HL-60 (cell line): ENCODE measurements around the gene ALDH1A2.

Source experiments
- DNase-seq, 2 experiments: peaks; one replicate each; pipeline ENCODE4 v3.0.0-alpha.2; 2010 to 2020; ENCODE audit warnings: low read depth in 1 of 2, low spot score in 1 of 2
- H3K27ac ChIP-seq: fragments of 250-450 bp; sonication (Bioruptor Pico); replicated peaks from 2 replicates; pipeline ENCODE4 v1.5.1; 2020; ENCODE audit warnings: mild to moderate bottlenecking, moderate library complexity
- H3K27me3 ChIP-seq: fragments of 250-450 bp; sonication (Bioruptor Pico); 2 replicates; pipeline ENCODE4 v1.5.1; 2021; ENCODE audit warnings: mild to moderate bottlenecking, moderate library complexity; ENCODE audit not compliant: insufficient read depth, poor library complexity, severe bottlenecking
- H3K4me3 ChIP-seq: replicated peaks from 2 replicates; pipeline ENCODE4 v1.5.1; 2011; ENCODE audit warnings: mild to moderate bottlenecking, control low read depth, low read length; ENCODE audit not compliant: insufficient read depth
- CTCF ChIP-seq: IDR thresholded peaks from one replicate; pipeline ENCODE4 v1.5.1; 2011; ENCODE audit warnings: low read length, control low read depth, inconsistent platforms; ENCODE audit not compliant: insufficient read depth
- GABPA ChIP-seq: IDR thresholded peaks from 2 replicates; pipeline ENCODE4 v1.6.1; 2012; ENCODE audit warnings: low read depth
- POLR2AphosphoS5 ChIP-seq: IDR thresholded peaks from 2 replicates; pipeline ENCODE4 v1.6.1; 2012; ENCODE audit warnings: low read depth
- REST ChIP-seq: IDR thresholded peaks from 2 replicates; pipeline ENCODE4 v1.6.1; 2012; ENCODE audit warnings: low read depth; ENCODE audit not compliant: insufficient replicate concordance
- SPI1 ChIP-seq: IDR thresholded peaks from 2 replicates; pipeline ENCODE4 v1.6.1; 2012; ENCODE audit warnings: low read depth, mild to moderate bottlenecking, borderline replicate concordance

The ALDH1A2 gene

GRCh38 chr15:58058729-58059128 is 6.8 kb downstream of the ALDH1A2 start:
- DNase-seq: no peak
- Histone ChIP-seq H3K27me3 (peaks cover 32% of the 10 kb centered on the region), H3K4me3 (no peak overlapping the region), H3K27ac (no peak overlapping the region)
- TF ChIP-seq CTCF: no peak
- no peak for TF ChIP-seq GABPA
- no peak for TF ChIP-seq REST

- TF ChIP-seq SPI1: peak; percentile 28; the same call in 1 of the 2 replicates
- no peak for TF ChIP-seq POLR2AphosphoS5
- TF ChIP-seq GABPA: no peak
- TF ChIP-seq REST: no peak
- no peak for DNase-seq
- peaks cover 25% of the 10 kb centered on the region for H3K27me3 ChIP-seq
- no peak overlapping the region for H3K27ac ChIP-seq
- H3K4me3 ChIP-seq: no peak overlapping the region
These were observed 7.4 kb downstream of the ALDH1A2 start for GRCh38 chr15:58058073-58058472.

- H3K27me3 ChIP-seq: peaks cover 20% of the 10 kb centered on the region
- no peak for DNase-seq
- TF ChIP-seq REST (no peak), CTCF (no peak), POLR2AphosphoS5 (no peak), GABPA (no peak), SPI1 (no peak)
- no peak overlapping the region for H3K27ac ChIP-seq
- H3K4me3 ChIP-seq: no peak overlapping the region
These were observed 8.0 kb downstream of the ALDH1A2 start for GRCh38 chr15:58057559-58057958.

GRCh38 chr15:58056015-58056414 is 9.5 kb downstream of the ALDH1A2 start:
- TF ChIP-seq CTCF (no peak), GABPA (no peak), REST (no peak), SPI1 (no peak), POLR2AphosphoS5 (no peak)
- no peak overlapping the region for H3K4me3 ChIP-seq
- H3K27ac ChIP-seq: no peak overlapping the region
- peaks cover 15% of the 10 kb centered on the region for H3K27me3 ChIP-seq
- DNase-seq: no peak
